ENCODE data around the gene NAA20. TPM values are rescaled to one million over a fixed set of nuclear protein-coding genes. Genes with fewer than 3 reads are reported as not detected.

The NAA20 gene
- total and polyA plus RNA-seq, 4 donors = 26.8 to 75.6 (median 39.2) TPM

DNA sequence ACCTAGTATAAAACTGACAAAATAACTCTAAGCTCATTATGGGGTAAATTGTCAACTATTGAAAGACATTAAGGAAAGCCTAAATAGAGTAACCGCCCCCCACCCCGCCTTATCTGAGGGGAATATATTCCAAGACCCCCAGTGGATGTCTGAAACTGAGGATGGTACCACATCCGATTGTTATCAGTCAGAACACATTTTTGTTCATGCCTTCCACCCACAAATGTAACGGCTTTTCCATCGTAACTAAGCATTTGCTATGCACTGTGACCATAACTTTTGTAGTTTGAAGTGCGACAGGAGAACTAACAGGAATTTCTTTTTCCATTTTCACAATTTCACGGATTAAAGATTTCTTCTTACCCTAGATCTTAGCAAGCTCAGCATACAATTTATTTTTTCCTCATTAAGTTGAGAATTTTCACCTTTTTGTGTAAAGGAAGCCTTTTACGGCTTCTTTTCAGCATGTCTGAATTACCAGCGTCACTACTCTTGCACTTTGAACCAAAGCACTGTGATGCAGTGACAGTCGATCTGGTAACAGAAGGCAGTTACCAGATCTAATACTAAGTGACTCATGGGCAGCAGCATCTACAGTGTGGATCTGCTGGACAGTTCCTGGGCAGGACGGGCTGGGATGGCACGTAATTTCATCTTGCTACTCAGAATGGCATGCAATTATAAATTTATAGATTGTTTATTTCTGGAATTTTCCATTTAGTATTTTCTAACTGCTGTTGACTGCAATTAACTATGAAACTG is 47.0 kb downstream of the NAA20 start (continued):
- no peak for TF ChIP-seq TAF1 (conservative IDR thresholded peaks at IDR 0.05)

DNA sequence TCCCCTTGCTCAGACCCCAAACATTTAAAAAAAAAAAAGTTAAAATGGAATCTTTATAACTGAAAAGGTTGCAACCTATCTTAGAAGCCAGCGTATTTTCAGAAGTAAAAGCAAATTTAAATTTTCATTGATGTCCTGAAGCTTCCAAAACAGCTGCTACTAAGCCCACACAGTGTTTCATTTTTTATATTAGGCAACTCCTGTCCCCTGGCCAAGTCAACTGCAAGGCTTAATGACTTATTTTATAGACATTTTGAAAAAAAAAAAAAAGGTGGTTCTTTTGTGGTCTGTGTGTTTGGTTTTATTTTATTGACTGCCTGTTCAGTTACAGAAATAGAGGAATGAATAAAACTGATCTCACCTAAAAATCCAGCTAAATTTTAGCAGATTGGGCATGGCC is 48.2 kb downstream of the NAA20 start:
- no peaks in the 10 kb centered on the region for H3K4me1 ChIP-seq (ENCODE audit: control insufficient read depth in 4 of 4, insufficient read depth in 4 of 4, low read length in 3 of 4)
- no peak overlapping the region for H3K27ac ChIP-seq (ENCODE audit: low read depth in 1 of 2, low read length in 2 of 2)
- no peak for TF ChIP-seq EGR1 (IDR thresholded peaks at IDR 0.05; ENCODE audit: low read depth in 2 of 2)
- TF ChIP-seq, protein P1, sequence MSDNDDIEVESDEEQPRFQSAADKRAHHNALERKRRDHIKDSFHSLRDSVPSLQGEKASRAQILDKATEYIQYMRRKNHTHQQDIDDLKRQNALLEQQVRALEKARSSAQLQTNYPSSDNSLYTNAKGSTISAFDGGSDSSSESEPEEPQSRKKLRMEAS (IDR thresholded peaks at IDR 0.05) = no peak
- TF ChIP-seq, protein P2, sequence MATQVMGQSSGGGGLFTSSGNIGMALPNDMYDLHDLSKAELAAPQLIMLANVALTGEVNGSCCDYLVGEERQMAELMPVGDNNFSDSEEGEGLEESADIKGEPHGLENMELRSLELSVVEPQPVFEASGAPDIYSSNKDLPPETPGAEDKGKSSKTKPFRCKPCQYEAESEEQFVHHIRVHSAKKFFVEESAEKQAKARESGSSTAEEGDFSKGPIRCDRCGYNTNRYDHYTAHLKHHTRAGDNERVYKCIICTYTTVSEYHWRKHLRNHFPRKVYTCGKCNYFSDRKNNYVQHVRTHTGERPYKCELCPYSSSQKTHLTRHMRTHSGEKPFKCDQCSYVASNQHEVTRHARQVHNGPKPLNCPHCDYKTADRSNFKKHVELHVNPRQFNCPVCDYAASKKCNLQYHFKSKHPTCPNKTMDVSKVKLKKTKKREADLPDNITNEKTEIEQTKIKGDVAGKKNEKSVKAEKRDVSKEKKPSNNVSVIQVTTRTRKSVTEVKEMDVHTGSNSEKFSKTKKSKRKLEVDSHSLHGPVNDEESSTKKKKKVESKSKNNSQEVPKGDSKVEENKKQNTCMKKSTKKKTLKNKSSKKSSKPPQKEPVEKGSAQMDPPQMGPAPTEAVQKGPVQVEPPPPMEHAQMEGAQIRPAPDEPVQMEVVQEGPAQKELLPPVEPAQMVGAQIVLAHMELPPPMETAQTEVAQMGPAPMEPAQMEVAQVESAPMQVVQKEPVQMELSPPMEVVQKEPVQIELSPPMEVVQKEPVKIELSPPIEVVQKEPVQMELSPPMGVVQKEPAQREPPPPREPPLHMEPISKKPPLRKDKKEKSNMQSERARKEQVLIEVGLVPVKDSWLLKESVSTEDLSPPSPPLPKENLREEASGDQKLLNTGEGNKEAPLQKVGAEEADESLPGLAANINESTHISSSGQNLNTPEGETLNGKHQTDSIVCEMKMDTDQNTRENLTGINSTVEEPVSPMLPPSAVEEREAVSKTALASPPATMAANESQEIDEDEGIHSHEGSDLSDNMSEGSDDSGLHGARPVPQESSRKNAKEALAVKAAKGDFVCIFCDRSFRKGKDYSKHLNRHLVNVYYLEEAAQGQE (IDR thresholded peaks at IDR 0.05) = no peak
- TF ChIP-seq, protein P3, sequence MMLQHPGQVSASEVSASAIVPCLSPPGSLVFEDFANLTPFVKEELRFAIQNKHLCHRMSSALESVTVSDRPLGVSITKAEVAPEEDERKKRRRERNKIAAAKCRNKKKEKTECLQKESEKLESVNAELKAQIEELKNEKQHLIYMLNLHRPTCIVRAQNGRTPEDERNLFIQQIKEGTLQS (IDR thresholded peaks at IDR 0.05) = no peak
- no peak overlapping the region for H3K9ac ChIP-seq (ENCODE audit: low read depth in 1 of 2, low read length in 2 of 2)
- no peak overlapping the region for H3K4me3 ChIP-seq (ENCODE audit: low read depth in 1 of 3, low read length in 3 of 3)
- no peaks in the 10 kb centered on the region for H3K27me3 ChIP-seq (ENCODE audit: control insufficient read depth in 4 of 4, insufficient read depth in 4 of 4, low read length in 3 of 4)
- 93% methylated on average over 1 of the region's 1 CpG for WGBS
- no peaks in the 10 kb centered on the region for H3K9me3 ChIP-seq (ENCODE audit: control insufficient read depth in 4 of 4, low read length in 3 of 4)
- H3K36me3 ChIP-seq (ENCODE audit: control insufficient read depth in 4 of 4, insufficient read depth in 3 of 4, low read depth in 1 of 4, low read length in 3 of 4) = no peaks in the 10 kb centered on the region
- no peak for DNase-seq (ENCODE audit: low spot score)

DNA sequence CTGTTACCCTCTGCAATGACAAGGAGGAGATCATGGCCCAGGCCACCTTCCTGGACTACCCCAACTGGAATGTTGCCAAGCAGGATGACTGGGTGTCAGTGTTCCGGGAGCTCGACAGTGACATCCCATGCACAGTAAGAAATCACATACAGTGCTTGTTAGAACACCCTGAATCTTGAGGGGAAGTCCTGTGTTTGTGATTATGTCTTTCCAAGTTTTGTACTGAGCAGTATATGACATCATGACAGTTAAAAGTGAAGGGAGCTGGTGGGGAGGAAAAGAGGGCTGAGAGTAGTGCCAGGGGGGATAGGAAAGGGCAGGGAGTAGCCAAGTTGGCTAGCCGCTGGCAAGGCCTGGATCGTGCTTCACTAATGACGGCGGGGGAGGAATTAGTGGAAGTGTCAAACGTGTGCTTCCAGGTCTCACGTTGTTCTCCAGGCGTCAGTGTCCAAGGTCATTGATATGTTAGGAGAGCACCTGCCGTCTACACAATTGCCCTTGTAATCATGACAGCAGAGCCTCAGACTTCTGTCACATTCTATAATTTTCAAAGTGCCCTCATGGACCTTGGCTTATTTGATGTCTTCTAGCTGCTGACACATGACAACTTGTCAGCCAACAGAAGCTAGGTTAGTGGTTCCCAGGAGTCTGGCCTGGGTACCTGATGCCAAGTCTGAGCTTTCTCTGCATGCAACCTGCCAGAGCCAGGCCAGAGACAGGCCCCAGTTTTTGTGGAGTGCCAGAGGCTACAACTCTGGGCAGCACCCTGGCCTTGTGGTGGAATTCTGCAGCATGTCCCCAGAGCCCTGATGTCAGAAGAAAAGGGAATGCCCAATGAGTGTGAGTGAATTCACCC is 53.9 kb downstream of the NAA20 start:
- H3K4me1 ChIP-seq (ENCODE audit: control insufficient read depth in 4 of 4, insufficient read depth in 4 of 4, low read length in 3 of 4) = no peaks in the 10 kb centered on the region
- no peak for DNase-seq (ENCODE audit: low spot score)
- peaks cover 0 to 3% (median 1%) of the 10 kb centered on the region in 4 donors for H3K27me3 ChIP-seq (ENCODE audit: control insufficient read depth in 4 of 4, insufficient read depth in 4 of 4, low read length in 3 of 4)
- no peak overlapping the region for H3K27ac ChIP-seq (ENCODE audit: low read depth in 1 of 2, low read length in 2 of 2)
- H3K36me3 ChIP-seq (ENCODE audit: control insufficient read depth in 4 of 4, insufficient read depth in 3 of 4, low read depth in 1 of 4, low read length in 3 of 4) = no peaks in the 10 kb centered on the region
- H3K9ac ChIP-seq (ENCODE audit: low read depth in 1 of 2, low read length in 2 of 2) = no peak overlapping the region
- no peak overlapping the region for H3K4me3 ChIP-seq (ENCODE audit: low read depth in 1 of 3, low read length in 3 of 3)
- no peaks in the 10 kb centered on the region for H3K9me3 ChIP-seq (ENCODE audit: control insufficient read depth in 4 of 4, low read length in 3 of 4)
- TF ChIP-seq NR2F2 (IDR thresholded peaks at IDR 0.05) (no peak), JUND (IDR thresholded peaks at IDR 0.05) (no peak), YY1 (IDR thresholded peaks at IDR 0.05) (no peak), GABPA (IDR thresholded peaks at IDR 0.05 in 1 of 2, conservative IDR thresholded peaks at IDR 0.05 in 1 of 2) (no peak)
- TF ChIP-seq, protein P4, sequence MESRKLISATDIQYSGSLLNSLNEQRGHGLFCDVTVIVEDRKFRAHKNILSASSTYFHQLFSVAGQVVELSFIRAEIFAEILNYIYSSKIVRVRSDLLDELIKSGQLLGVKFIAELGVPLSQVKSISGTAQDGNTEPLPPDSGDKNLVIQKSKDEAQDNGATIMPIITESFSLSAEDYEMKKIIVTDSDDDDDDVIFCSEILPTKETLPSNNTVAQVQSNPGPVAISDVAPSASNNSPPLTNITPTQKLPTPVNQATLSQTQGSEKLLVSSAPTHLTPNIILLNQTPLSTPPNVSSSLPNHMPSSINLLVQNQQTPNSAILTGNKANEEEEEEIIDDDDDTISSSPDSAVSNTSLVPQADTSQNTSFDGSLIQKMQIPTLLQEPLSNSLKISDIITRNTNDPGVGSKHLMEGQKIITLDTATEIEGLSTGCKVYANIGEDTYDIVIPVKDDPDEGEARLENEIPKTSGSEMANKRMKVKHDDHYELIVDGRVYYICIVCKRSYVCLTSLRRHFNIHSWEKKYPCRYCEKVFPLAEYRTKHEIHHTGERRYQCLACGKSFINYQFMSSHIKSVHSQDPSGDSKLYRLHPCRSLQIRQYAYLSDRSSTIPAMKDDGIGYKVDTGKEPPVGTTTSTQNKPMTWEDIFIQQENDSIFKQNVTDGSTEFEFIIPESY (IDR thresholded peaks at IDR 0.05) = no peak
- TF ChIP-seq, protein P2 (IDR thresholded peaks at IDR 0.05) = no peak
- WGBS = 64% methylated on average over 10 of the region's 10 CpGs

Data from liver (tissue), 9 donors.